Stimulated activated CD4-positive, alpha-beta T cell treated with anti-CD3 and anti-CD28 coated beads, Interleukin-4, amount 100 ng/mL, for 4 hours (primary cell): Measurements from ENCODE around the gene KCNG2.

Source experiments
- DNase-seq, 2 experiments: peaks; one replicate each; pipeline ENCODE4 v3.0.0-alpha.2; 2020

Gene KCNG2

GRCh38 chr18:79912409-79912991 lies 114.8 kb downstream of the KCNG2 start:
- DNase-seq: peak in 1 of 2 experiments; percentile 44

DNA sequence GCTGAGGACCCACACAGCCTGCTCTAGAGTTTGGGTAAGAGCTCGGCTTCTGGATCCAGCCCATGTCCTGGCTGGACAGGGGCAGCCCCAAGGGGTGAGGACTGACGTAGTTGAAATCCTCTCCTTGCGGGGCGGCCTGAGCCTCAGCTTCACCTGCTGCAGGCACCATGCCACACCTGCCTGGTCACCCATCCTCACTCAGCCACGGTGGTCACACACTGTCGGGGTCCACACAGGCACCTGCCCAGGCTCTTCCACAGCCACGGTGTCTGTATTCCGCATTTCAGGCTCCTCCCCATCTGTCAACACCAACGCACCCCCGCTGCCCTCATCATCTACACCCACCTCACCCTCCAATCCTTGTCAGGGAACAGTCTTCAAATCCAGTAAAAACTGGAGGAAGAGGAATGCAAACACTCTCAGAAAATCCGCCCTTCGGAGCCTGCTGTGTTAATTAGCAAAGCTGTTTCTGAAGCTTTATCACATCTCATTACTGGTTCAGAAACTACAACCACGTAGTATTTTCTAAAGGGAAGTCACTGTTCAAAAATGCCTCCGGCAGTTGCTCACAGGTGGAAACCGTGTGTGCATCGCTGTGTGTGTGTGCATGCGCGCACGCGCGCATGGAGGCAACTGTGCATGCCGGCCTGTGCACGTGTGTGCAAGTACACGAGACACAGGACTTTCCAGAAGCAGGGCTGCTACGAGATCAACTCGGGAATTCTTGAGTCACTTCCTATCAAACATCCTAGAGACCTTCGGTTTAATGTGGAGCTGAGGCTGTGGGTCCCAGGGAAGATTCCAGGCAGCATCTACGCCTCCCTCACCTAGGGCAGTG lies 115.5 kb downstream of the KCNG2 start:
- DNase-seq: no peak

DNA sequence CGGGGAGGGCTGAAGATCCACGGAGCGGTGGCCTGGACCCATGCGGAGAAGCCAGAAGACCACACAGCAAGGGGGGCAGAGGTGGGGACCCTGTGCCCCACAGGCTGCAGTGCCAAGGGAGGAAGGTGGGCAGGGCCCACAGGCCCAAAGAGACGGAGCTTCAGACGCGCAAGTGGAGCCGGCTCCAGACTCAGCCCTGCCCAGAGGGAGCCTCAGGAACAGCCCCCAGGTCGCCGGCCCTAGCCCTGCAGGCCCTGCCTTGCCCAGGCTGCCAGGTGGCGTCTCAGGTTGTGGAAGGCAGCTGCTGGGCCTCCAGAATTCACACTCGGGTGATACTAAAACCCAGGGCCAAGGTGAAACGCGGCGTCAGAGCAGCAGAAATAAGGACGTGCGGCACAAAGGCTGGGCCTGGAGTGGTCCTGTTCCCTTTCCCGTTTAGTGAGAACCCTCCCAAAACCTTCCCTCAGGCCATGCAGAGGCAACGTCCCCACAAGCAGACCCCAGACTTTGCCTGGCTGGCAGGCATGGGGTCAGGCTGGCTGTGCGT lies 116.9 kb downstream of the KCNG2 start:
- DNase-seq: no peak

DNA sequence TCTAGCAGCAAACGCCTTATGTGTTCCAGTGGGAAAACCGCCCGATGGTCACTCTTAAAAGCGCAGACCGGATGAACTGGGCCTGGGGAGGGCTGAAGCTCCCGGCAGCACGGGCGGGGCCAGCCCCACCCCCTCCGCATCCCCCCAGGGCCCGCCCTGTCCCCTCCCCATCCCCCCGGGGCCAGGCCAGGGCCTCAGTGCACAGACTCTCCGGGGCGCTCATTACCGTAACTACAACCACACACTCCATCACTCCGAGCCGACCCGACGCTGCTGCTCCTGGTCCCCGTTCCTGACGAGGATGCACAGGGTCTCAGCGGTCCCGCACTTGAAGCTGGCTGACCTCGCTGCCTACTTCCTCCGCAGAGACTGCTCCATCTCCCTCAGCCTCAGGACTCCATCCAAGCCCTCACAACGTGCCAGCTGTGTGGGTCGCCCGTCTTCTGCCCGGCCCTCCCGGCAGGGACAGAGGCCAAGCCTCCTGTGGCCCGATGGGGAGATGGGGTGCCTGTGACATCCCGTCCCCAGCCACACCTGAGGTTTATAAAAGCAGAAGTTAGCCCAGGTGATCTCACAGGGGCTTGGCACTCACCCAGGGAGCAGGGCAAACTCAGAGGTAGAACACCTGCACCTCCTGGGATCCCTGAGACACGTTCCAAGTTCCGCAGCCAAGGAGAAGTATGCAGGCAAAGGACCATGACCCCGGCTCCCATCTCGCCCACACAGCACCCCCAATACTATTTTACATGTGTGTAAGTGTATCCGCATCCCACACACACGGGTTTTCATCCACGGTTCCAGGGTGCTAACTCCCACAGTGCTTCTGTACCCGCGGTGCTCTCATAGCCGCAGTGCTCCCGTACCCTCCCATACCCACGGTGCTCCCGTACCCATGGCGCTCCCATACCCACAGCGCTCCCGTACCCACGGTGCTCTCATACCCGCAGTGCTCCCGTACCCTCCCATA lies 117.7 kb downstream of the KCNG2 start:
- no peak for DNase-seq

GRCh38 chr18:79916128-79916494 lies 118.4 kb downstream of the KCNG2 start:
- DNase-seq: no peak

- no peak for DNase-seq
Measured at GRCh38 chr18:79916546-79917168, 118.9 kb downstream of the KCNG2 start.

GRCh38 chr18:79917169-79917852 lies 119.6 kb downstream of the KCNG2 start:
- DNase-seq: no peak

GRCh38 chr18:79917853-79918614 lies 120.3 kb downstream of the KCNG2 start:
- DNase-seq: no peak

GRCh38 chr18:79918615-79919011 lies 120.9 kb downstream of the KCNG2 start:
- no peak for DNase-seq

DNA sequence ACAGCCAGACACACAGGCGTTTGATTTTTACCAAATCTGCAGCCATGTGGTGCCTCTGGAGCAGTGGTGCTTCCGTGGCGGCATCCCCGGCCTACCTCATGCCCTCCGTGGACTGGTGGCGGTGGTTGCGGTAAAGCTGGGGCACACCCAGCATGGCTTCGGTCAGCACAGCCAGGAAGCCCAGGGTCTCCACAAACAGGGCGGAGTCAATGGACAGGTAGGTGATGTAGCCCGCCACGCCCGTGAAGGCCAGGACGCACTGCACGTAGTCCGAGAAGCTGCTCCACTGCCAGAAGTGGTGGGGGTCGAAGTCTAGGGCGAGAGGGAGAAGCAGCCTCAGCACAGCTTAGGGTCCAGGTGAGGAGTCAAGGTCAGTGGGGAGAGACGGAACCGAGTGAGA lies 121.4 kb downstream of the KCNG2 start:
- DNase-seq: no peak

DNA sequence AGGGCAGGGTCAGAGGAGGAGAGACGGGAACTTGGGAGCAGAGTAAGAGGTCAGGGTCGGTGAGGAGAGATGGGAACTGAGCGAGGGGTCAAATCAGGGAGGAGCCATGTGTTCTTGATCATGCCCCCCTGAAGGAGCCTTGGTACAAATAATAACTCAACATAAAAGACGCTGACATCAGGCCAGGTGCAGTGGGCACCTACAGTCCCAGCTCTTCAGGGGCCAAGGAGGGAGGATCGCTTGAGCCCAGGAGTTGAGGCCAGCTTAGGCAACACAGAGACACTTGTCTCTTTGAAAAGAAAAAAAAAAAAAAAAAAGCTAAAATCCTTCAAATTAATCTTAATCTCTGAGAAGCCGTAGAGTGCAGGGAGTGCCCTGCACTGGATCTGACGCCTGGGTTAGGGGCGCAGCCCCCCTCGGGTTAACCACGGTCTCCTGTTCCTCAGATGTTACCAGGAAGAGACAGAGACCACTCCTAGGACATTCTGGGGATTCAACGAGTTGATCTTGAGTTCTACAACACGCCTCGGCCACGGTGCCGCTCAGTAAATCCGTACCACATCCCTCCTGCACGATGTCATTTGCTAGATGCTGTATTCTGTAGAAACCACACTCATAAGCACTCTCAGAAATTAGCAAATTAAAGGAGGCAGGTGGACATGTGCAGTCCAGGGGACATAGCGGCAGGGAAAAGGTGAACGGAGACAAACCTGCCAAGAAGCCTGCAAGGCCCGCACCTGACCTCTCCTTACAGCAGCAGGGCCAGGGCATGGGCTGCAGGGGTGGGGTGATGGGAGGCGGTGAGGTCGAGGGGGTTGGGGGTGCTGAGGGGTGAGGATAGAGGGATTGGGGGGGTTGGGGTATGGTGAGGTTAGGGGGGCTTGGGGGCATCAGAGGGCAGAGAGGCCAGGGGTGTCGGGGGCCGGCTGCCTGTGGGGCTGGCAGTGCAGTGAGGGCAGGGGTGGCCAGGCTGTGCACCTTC lies 124.5 kb downstream of the KCNG2 start:
- no peak for DNase-seq

GRCh38 chr18:79922971-79923411 lies 125.3 kb downstream of the KCNG2 start:
- DNase-seq: no peak

DNA sequence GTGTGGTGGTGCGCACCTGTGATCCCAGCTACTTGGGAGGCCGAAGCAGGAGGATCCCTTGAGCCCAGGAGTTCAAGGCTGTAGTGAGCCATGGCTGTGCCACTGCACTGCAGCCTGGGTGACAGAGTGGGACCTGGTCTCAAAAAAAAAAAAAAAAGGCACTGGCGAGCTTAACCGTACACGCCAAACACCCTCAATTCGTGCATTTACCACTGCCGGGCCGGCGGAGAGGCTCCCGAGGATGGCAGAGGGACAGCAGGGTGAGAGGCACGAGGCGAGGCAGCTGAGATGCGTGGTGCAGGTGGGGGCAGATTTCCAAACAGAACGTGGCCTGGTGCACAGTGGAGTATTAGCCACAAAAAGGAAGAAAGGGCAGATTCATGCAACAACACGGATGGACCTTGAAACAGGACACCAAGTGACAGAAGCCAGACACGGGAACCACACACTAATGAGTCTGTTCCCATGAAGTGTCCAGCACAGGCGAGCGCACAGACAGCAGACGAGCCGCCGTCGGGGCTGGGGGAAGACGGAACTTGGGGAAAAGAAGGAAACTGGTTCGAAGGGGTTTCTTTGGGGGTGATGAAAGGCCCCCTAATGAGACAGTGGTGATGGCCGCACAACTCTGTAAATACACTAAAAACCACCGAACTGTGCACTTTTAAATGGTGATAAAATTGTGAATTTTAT lies 126.3 kb downstream of the KCNG2 start:
- no peak for DNase-seq

- DNase-seq: no peak
Measured at GRCh38 chr18:79924814-79925731, 127.3 kb downstream of the KCNG2 start.

DNA sequence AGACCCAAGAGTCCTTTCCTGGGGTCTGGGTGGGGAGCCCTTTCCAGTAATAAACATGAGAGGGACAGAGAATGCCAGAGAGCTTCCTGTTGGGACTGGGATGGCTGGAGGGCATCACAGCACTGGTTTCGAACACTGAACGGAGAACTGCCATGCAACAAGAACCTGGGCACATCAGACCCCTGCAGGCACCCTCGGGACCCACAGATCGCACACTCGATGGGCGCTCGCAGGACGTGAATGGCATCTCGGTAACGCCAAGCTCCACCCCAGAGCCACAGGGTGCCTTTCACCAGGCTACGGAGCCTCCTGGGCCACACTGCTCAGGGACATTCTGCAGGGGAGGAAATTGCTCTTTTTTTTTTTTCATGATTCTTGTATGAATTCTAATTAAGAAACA lies 128.6 kb downstream of the KCNG2 start:
- no peak for DNase-seq

DNA sequence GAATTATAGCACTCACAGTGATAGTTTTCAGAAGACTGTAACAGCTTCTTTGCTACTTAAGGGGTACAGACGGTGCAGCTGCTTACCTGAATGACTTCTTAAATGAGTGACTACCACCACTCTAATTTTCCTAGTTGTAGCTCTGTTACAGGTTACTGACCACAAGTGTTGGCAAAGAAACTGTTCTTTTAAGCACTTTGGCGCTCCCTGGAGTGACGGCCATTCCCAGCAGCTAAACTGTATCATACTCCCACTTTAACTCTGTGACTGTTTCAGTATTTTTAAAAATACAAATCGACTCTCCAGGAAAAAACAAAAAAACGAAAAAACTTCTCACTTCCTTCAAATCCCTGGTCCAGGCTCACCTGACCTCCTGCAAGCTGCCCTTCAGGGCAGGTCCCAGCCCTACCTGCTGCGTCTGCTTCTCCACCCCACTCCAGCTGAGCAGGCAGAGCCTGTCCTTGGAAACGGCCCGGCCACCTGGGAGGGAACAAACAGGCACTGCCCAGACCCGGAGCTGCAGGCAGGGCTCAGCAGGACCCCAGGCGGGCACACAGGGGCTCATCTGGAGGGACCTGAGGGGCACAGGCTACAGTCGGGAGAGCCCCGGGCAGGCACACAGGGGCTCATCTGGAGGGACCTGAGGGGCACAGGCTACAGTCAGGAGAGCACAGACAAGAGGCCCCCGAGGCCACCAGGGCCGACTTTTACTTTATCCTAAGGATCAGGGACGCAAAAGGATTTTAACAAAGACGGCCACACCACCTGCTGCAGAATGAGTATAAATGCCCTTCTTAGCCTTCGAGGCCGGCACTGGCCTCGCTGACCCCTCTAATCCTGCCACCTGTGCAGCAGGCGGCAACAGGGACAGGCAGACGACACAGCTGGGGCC lies 129.2 kb downstream of the KCNG2 start:
- DNase-seq: no peak
